T-cell (primary cell): Measurements from ENCODE around the gene AGTRAP. TPM values are rescaled to one million over a fixed set of nuclear protein-coding genes. Genes with fewer than 3 reads are reported as not detected.

Experiments
- ATAC-seq, 4 experiments: fragments of 200-7000 bp in 3 of 4; fragments of 150-1000 bp in 1 of 4; cut with Tn5 transposase; replicated peaks in 1 of 4; 1 replicate in 3 of 4; 2 replicates in 1 of 4; pipeline ENCODE4 v1.10.0; 2021; ENCODE audit warnings: moderate library complexity in 3 of 4, mild to moderate bottlenecking in 2 of 4, moderate number of reproducible peaks in 1 of 4
- CTCF ChIA-PET, 2 donors: fragments of 300-600 bp; sonication (Branson Sonifier 250); formaldehyde crosslinking; loops; one replicate each; lab custom pipeline; 2022; ENCODE audit warnings: antibody characterized with exemption in 2 of 2; lab: Charles Lee
- POLR2A ChIA-PET, 2 donors: fragments of 300-600 bp; sonication (Branson Sonifier 250); formaldehyde crosslinking; loops; one replicate each; lab custom pipeline; 2022; ENCODE audit warnings: antibody characterized with exemption in 2 of 2; lab: Charles Lee
- DNase-seq, 35 experiments: peaks; one replicate each; pipeline versions ENCODE4 v3.0.0 to v3.0.0-alpha.2; 2013 to 2023
- H3K27ac ChIP-seq: one replicate; pipeline ENCODE4 v1.5.1; 2013; ENCODE audit warnings: low read length
- H3K27me3 ChIP-seq, 2 experiments: replicated peaks in 1 of 2; 1 replicate in 1 of 2; 2 replicates in 1 of 2; pipeline versions ENCODE4 v1.6.1 to v1.7.0; 2013; ENCODE audit warnings: low read length in 1 of 2, mixed read lengths in 1 of 2; ENCODE audit not compliant: control insufficient read depth in 2 of 2, insufficient read depth in 2 of 2; ENCODE audit errors: extremely low read depth in 1 of 2
- H3K36me3 ChIP-seq, 2 donors: 1 replicate in 1 of 2; 2 replicates in 1 of 2; pipeline versions ENCODE4 v1.6.1 to v1.7.0; 2013; ENCODE audit warnings: low read length in 1 of 2; ENCODE audit not compliant: control insufficient read depth in 2 of 2, insufficient read depth in 1 of 2; ENCODE audit errors: extremely low read depth in 1 of 2
- H3K4me1 ChIP-seq, 2 experiments: 1 replicate in 1 of 2; 2 replicates in 1 of 2; pipeline versions ENCODE4 v1.6.1 to v1.7.0; 2013; ENCODE audit warnings: low read length in 2 of 2, mixed read lengths in 1 of 2; ENCODE audit not compliant: insufficient read depth in 2 of 2, control insufficient read depth in 1 of 2; ENCODE audit errors: extremely low read depth in 1 of 2
- H3K4me3 ChIP-seq, 2 donors: 1 replicate in 1 of 2; 2 replicates in 1 of 2; pipeline versions ENCODE4 v1.5.1 to v1.7.0; 2013; ENCODE audit warnings: mild to moderate bottlenecking in 2 of 2, low read length in 1 of 2, moderate library complexity in 1 of 2; ENCODE audit not compliant: control insufficient read depth in 1 of 2; ENCODE audit errors: extremely low read depth in 1 of 2
- H3K9me3 ChIP-seq: 2 replicates; pipeline ENCODE4 v1.7.0; 2013
- H3K27ac Mint-ChIP-seq, 2 donors: one replicate each; pipeline ENCODE4 v1.8.0; 2020 to 2021; ENCODE audit warnings: mild to moderate bottlenecking in 2 of 2, mixed read lengths in 2 of 2
- H3K27me3 Mint-ChIP-seq, 2 donors: one replicate each; pipeline ENCODE4 v1.8.0; 2021 to 2022; ENCODE audit warnings: mixed read lengths in 2 of 2
- H3K36me3 Mint-ChIP-seq: one replicate; pipeline ENCODE4 v1.8.0; 2021; ENCODE audit warnings: mixed read lengths
- H3K4me1 Mint-ChIP-seq, 3 donors: one replicate each; pipeline ENCODE4 v1.8.0; 2020 to 2022; ENCODE audit warnings: mixed read lengths in 3 of 3, mild to moderate bottlenecking in 1 of 3
- H3K4me3 Mint-ChIP-seq, 3 donors: one replicate each; pipeline ENCODE4 v1.8.0; 2020 to 2022; ENCODE audit warnings: mild to moderate bottlenecking in 3 of 3, mixed read lengths in 3 of 3, moderate library complexity in 3 of 3
- H3K9me3 Mint-ChIP-seq, 3 donors: one replicate each; pipeline ENCODE4 v1.8.0; 2020 to 2022; ENCODE audit warnings: mixed read lengths in 3 of 3
- WGBS: methylation state at CpG from one replicate; pipeline ENCODE4 v1.1.5; 2013; ENCODE audit warnings: missing lambda C conversion rate; ENCODE audit not compliant: insufficient coverage; 5-methylcytosine and 5-hydroxymethylcytosine counted together
- total RNA-seq, 35 experiments: library from RNA in 6 of 35; stranded (reverse) in 6 of 35; fragments of 120-200 nt in 1 of 35; gene quantifications; one replicate each; pipeline versions ENCODE4 v1.2.1 to v1.2.4 and lab custom pipeline; 2013 to 2026

Gene AGTRAP
- total RNA-seq, 5 donors from 2014 or later (not counting 1 experiment from before 2014, with no cell fraction given) = 15.8 to 30.4 (median 19.5) TPM

DNA sequence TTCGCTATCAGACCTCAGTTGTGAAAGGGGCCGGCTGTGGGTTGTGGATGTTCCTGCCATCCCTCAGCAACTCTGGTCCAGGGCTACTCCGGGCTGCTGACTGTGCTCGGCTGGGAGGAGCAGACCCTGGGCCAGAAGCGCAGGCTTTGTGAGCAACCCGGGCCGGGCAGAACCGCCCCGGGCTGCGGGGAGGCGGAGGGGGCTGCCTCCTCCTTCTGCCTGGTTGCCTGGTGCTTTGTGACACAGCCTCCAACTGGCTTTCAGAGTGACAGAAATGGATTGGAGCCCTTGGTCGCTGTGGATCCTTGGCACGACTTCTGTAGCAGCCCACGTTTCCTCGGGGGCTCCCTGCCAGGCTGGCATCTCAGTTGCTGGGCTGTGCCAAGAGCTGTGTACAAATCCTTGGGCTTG, 34.4 kb upstream of the AGTRAP start:
- ATAC-seq (no peak), DNase-seq (no peak)
- H3K27ac ChIP-seq = no peak overlapping the region
- peaks cover 3 to 50% of the 10 kb centered on the region in 2 experiments for H3K27me3 ChIP-seq
- H3K36me3 Mint-ChIP-seq = no peaks in the 10 kb centered on the region
- H3K4me3 ChIP-seq = no peak overlapping the region
- no peaks in the 10 kb centered on the region for H3K36me3 ChIP-seq
- H3K9me3 ChIP-seq = no peaks in the 10 kb centered on the region
- no peaks in the 10 kb centered on the region for H3K9me3 Mint-ChIP-seq
- H3K4me1 ChIP-seq = no peaks in the 10 kb centered on the region
- peaks cover 0 to 2% (median 0%) of the 10 kb centered on the region in 3 donors for H3K4me1 Mint-ChIP-seq
- POLR2A ChIA-PET = no interaction called here
- WGBS = 76% methylated on average over 15 of the region's 15 CpGs
- no peak overlapping the region for H3K4me3 Mint-ChIP-seq
- peaks cover 8 to 11% of the 10 kb centered on the region in 2 donors for H3K27me3 Mint-ChIP-seq
- CTCF ChIA-PET = no interaction called here
- no peak overlapping the region for H3K27ac Mint-ChIP-seq

DNA sequence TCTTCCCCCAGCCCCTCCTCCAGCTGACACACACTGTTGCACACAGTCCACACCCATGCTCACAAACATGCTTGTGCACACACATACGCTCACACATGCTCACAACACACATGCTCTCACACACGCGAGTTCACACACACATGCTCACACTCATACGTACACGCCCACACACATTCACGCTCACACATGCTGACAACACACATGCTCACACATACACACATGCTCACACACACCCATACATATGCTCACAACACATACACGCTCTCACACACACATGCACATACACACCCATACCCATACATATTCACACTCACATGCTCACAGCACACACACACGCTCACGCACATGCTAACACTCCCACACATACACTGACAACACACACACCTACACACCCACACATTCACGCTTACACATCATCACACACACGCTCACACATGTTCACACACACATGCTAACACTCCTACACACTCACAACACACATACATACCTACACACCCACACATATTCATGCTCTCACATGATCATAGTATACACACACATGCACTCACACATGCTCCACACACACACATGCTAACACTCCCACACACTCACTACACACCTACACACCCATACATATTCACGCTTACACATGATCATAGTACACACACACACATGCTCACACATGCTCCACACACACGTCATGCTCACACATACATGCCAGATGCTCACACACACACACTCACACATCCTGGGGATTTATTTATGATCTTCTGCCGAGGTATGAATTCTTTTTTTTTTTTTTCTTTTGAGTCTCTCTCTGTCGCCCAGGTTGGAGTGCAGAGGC, 33.7 kb upstream of the AGTRAP start:
- H3K4me1 ChIP-seq = no peaks in the 10 kb centered on the region
- no peak overlapping the region for H3K27ac Mint-ChIP-seq
- H3K36me3 Mint-ChIP-seq = no peaks in the 10 kb centered on the region
- CTCF ChIA-PET = no interaction called here
- H3K4me3 Mint-ChIP-seq = no peak overlapping the region
- no peak for ATAC-seq
- 88% methylated on average over 13 of the region's 15 CpGs for WGBS
- H3K27ac ChIP-seq = no peak overlapping the region
- no peaks in the 10 kb centered on the region for H3K9me3 Mint-ChIP-seq
- H3K27me3 Mint-ChIP-seq = peaks cover 8 to 11% of the 10 kb centered on the region in 2 donors
- no peak for DNase-seq
- peaks cover 3 to 48% of the 10 kb centered on the region in 2 experiments for H3K27me3 ChIP-seq
- no peaks in the 10 kb centered on the region for H3K36me3 ChIP-seq
- POLR2A ChIA-PET = no interaction called here
- no peaks in the 10 kb centered on the region for H3K9me3 ChIP-seq
- H3K4me1 Mint-ChIP-seq = peaks cover 0 to 2% (median 0%) of the 10 kb centered on the region in 3 donors
- H3K4me3 ChIP-seq = no peak overlapping the region

- peaks cover 3 to 49% of the 10 kb centered on the region in 2 experiments for H3K27me3 ChIP-seq
- no peaks in the 10 kb centered on the region for H3K9me3 Mint-ChIP-seq
- no peaks in the 10 kb centered on the region for H3K36me3 Mint-ChIP-seq
- no peaks in the 10 kb centered on the region for H3K4me1 Mint-ChIP-seq
- ChIA-PET CTCF (no interaction called here), POLR2A (no interaction called here)
- no peak overlapping the region for H3K27ac Mint-ChIP-seq
- no peak overlapping the region for H3K4me3 Mint-ChIP-seq
- H3K9me3 ChIP-seq = no peaks in the 10 kb centered on the region
- ATAC-seq (no peak), DNase-seq (no peak)
- H3K27ac ChIP-seq = no peak overlapping the region
- WGBS = 68% methylated on average over 4 of the region's 8 CpGs
- peaks cover 0 to 3% of the 10 kb centered on the region in 2 experiments for H3K4me1 ChIP-seq
- peaks cover 8 to 11% of the 10 kb centered on the region in 2 donors for H3K27me3 Mint-ChIP-seq
- no peaks in the 10 kb centered on the region for H3K36me3 ChIP-seq
- no peak overlapping the region for H3K4me3 ChIP-seq
Observed at GRCh38 chr1:11703357-11704193, 32.4 kb upstream of the AGTRAP start.

GRCh38 chr1:11704194-11704529, 31.8 kb upstream of the AGTRAP start:
- Histone ChIP-seq H3K36me3 (no peaks in the 10 kb centered on the region), H3K4me1 (peaks cover 0 to 3% of the 10 kb centered on the region in 2 experiments), H3K4me3 (no peak overlapping the region), H3K27me3 (peaks cover 5 to 51% of the 10 kb centered on the region in 2 experiments), H3K27ac (no peak overlapping the region), H3K9me3 (no peaks in the 10 kb centered on the region)
- peaks cover 8 to 11% of the 10 kb centered on the region in 2 donors for H3K27me3 Mint-ChIP-seq
- H3K4me3 Mint-ChIP-seq = no peak overlapping the region
- ChIA-PET CTCF (no interaction called here), POLR2A (no interaction called here)
- ATAC-seq = no peak
- no peaks in the 10 kb centered on the region for H3K36me3 Mint-ChIP-seq
- H3K9me3 Mint-ChIP-seq = no peaks in the 10 kb centered on the region
- 80% methylated on average over 10 of the region's 11 CpGs for WGBS
- no peaks in the 10 kb centered on the region for H3K4me1 Mint-ChIP-seq
- no peak for DNase-seq
- no peak overlapping the region for H3K27ac Mint-ChIP-seq

GRCh38 chr1:11704691-11705475, 31.1 kb upstream of the AGTRAP start:
- Histone ChIP-seq H3K9me3 (no peaks in the 10 kb centered on the region), H3K4me1 (peaks cover 0 to 3% of the 10 kb centered on the region in 2 experiments), H3K27ac (no peak overlapping the region), H3K36me3 (no peaks in the 10 kb centered on the region), H3K27me3 (peaks cover 5 to 56% of the 10 kb centered on the region in 2 experiments), H3K4me3 (no peak overlapping the region)
- CTCF ChIA-PET = no interaction called here
- Mint-ChIP-seq H3K27ac (no peak overlapping the region), H3K4me1 (no peaks in the 10 kb centered on the region), H3K4me3 (no peak overlapping the region), H3K36me3 (no peaks in the 10 kb centered on the region), H3K27me3 (peaks cover 8 to 11% of the 10 kb centered on the region in 2 donors), H3K9me3 (no peaks in the 10 kb centered on the region)
- no peak for DNase-seq
- no peak for ATAC-seq
- POLR2A ChIA-PET = no interaction called here
- WGBS = 72% methylated on average over 13 of the region's 22 CpGs

- peaks cover 8 to 11% of the 10 kb centered on the region in 2 donors for H3K27me3 Mint-ChIP-seq
- no peak for ATAC-seq
- H3K4me1 ChIP-seq = peaks cover 0 to 3% of the 10 kb centered on the region in 2 experiments
Observed at GRCh38 chr1:11705596-11705995, 30.3 kb upstream of the AGTRAP start.

More at GRCh38 chr1:11705596-11705995, 30.3 kb upstream of the AGTRAP start:
- no peak overlapping the region for H3K4me3 ChIP-seq
- CTCF ChIA-PET = no interaction called here
- H3K27me3 ChIP-seq = peaks cover 5 to 54% of the 10 kb centered on the region in 2 experiments
- WGBS = 84% methylated on average over 9 of the region's 9 CpGs
- POLR2A ChIA-PET = interaction anchor here in 1 of 2 donors (0.5 kb wide), 1 partner anchor 199 kb away, joined by 4 read pairs; no protein-coding TSS in a partner anchor
- H3K36me3 ChIP-seq = no peaks in the 10 kb centered on the region
- no peak overlapping the region for H3K27ac ChIP-seq
- no peaks in the 10 kb centered on the region for H3K9me3 ChIP-seq
- Mint-ChIP-seq H3K9me3 (no peaks in the 10 kb centered on the region), H3K36me3 (no peaks in the 10 kb centered on the region), H3K4me3 (no peak overlapping the region), H3K4me1 (no peaks in the 10 kb centered on the region), H3K27ac (no peak overlapping the region)
- no peak for DNase-seq
